Measurements from ENCODE around the gene FOXK2.

Gene FOXK2

DNA sequence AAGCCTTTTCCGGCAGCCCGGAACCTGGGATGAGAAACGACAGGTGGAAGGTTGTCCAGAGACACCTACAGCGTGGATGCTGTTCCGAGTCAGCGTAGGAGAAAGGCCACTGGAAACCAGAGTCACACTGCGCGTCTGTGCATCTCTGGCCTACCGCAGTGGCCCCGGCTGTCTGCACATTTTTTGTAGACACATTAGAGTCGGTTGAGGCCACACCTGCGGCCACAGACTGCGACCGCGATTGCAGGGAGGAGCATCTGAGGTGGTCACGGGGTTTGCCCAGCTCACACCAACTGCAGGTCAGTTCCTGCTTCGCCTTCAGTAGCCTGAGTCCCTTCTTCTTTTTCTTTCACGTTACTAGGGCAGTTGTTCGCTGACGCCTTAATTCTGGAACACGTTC is 76.4 kb downstream of the FOXK2 start:
- H3K27me3 ChIP-seq (ENCODE audit: control insufficient read depth in 1 of 2, insufficient read depth in 2 of 2, low read length in 2 of 2): no peaks in the 10 kb centered on the region
- H3K4me1 ChIP-seq (ENCODE audit: control insufficient read depth in 1 of 2, insufficient read depth in 2 of 2, low read length in 2 of 2): peaks cover 19 to 31% of the 10 kb centered on the region in 2 donors
- no peak overlapping the region for H3K4me3 ChIP-seq (ENCODE audit: low read depth in 1 of 2, low read length in 2 of 2)
- H3K27ac ChIP-seq (ENCODE audit: low read depth, low read length): no peak overlapping the region
- H3K9ac ChIP-seq (ENCODE audit: low read depth in 1 of 2, low read length in 2 of 2): no peak overlapping the region
- H3K36me3 ChIP-seq (ENCODE audit: control insufficient read depth in 1 of 2, insufficient read depth in 2 of 2, low read length in 2 of 2): peaks cover 11 to 53% of the 10 kb centered on the region in 2 donors
- H3K9me3 ChIP-seq (ENCODE audit: control insufficient read depth in 1 of 2, low read length in 2 of 2): no peaks in the 10 kb centered on the region

DNA sequence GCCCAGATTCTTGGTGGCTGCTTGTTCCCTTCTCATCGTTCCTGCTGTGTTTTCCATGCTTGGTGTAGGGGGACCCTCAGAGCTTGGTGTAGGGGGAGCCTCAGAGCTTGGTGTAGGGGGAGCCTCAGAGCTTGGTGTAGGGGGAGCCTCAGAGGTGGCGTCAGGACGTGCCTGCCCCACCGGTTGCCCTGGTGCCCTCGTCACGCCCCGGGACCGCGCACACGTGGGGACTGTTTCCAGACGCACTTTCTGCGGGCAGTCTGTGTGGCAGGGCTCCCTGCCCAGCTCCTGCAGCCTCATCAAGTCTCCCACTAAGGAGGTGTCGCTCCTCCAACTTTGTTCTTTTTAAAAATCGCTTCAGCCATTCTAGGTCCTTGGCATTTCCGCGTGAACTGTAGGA is 76.8 kb downstream of the FOXK2 start:
- no peaks in the 10 kb centered on the region for H3K9me3 ChIP-seq (ENCODE audit: control insufficient read depth in 1 of 2, low read length in 2 of 2)
- no peak overlapping the region for H3K4me3 ChIP-seq (ENCODE audit: low read depth in 1 of 2, low read length in 2 of 2)
- no peak overlapping the region for H3K27ac ChIP-seq (ENCODE audit: low read depth, low read length)
- peaks cover 19 to 31% of the 10 kb centered on the region in 2 donors for H3K4me1 ChIP-seq (ENCODE audit: control insufficient read depth in 1 of 2, insufficient read depth in 2 of 2, low read length in 2 of 2)
- H3K9ac ChIP-seq (ENCODE audit: low read depth in 1 of 2, low read length in 2 of 2): no peak overlapping the region
- H3K27me3 ChIP-seq (ENCODE audit: control insufficient read depth in 1 of 2, insufficient read depth in 2 of 2, low read length in 2 of 2): no peaks in the 10 kb centered on the region
- H3K36me3 ChIP-seq (ENCODE audit: control insufficient read depth in 1 of 2, insufficient read depth in 2 of 2, low read length in 2 of 2): peaks cover 13 to 56% of the 10 kb centered on the region in 2 donors

DNA sequence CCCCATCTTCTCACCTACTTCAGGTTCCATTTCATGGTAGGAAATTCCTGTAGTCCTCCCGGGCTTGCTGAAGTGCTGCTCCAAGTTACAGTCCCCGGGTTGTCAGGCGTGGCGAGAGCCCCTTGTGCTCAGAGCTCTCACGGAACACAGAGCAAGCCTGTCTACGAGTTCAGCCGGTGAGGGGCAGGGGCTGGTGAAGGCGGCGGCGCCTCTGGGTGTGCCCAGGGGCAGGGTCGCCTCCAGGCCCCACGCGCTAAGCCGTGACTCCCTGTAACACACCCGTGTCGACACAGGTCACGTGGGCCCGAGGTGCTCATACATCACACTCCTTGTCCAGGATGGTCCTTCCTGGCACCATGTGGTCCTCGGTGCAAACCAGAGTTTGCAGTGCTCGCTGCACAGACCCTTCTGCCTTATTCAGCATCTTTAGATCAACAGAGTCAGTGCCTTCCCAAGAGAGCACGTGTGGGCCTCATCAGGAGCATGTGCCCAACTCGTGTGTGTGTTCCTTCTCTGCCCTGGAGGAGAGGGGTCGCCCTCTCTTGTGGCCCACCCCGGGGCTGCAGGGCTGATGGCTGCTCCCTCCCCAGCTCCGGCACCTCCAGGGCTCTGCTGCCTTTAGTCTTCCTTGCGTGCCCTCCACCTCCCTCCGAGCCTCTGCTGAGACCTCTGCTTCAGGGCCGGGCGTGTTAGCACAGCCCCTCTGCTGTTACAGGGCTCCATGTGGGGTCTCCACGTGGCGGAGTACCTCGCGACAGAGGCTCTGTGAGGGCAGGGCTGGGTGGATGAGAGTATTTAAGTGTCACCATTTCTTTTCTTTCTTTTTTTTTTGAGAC is 77.5 kb downstream of the FOXK2 start:
- Histone ChIP-seq H3K9me3 (ENCODE audit: control insufficient read depth in 1 of 2, low read length in 2 of 2) (no peaks in the 10 kb centered on the region), H3K4me3 (ENCODE audit: low read depth in 1 of 2, low read length in 2 of 2) (no peak overlapping the region), H3K9ac (ENCODE audit: low read depth in 1 of 2, low read length in 2 of 2) (no peak overlapping the region), H3K36me3 (ENCODE audit: control insufficient read depth in 1 of 2, insufficient read depth in 2 of 2, low read length in 2 of 2) (peaks cover 18 to 64% of the 10 kb centered on the region in 2 donors), H3K4me1 (ENCODE audit: control insufficient read depth in 1 of 2, insufficient read depth in 2 of 2, low read length in 2 of 2) (peaks cover 18 to 28% of the 10 kb centered on the region in 2 donors), H3K27ac (ENCODE audit: low read depth, low read length) (no peak overlapping the region), H3K27me3 (ENCODE audit: control insufficient read depth in 1 of 2, insufficient read depth in 2 of 2, low read length in 2 of 2) (no peaks in the 10 kb centered on the region)

- no peak overlapping the region for H3K4me3 ChIP-seq (ENCODE audit: low read depth in 1 of 2, low read length in 2 of 2)
- no peak overlapping the region for H3K9ac ChIP-seq (ENCODE audit: low read depth in 1 of 2, low read length in 2 of 2)
- H3K36me3 ChIP-seq (ENCODE audit: control insufficient read depth in 1 of 2, insufficient read depth in 2 of 2, low read length in 2 of 2): peaks cover 28 to 78% of the 10 kb centered on the region in 2 donors
- H3K27me3 ChIP-seq (ENCODE audit: control insufficient read depth in 1 of 2, insufficient read depth in 2 of 2, low read length in 2 of 2): no peaks in the 10 kb centered on the region
- no peak overlapping the region for H3K27ac ChIP-seq (ENCODE audit: low read depth, low read length)
- H3K4me1 ChIP-seq (ENCODE audit: control insufficient read depth in 1 of 2, insufficient read depth in 2 of 2, low read length in 2 of 2): peaks cover 11 to 27% of the 10 kb centered on the region in 2 donors
- no peaks in the 10 kb centered on the region for H3K9me3 ChIP-seq (ENCODE audit: control insufficient read depth in 1 of 2, low read length in 2 of 2)
These were observed 79.0 kb downstream of the FOXK2 start for GRCh38 chr17:82598256-82599119.

DNA sequence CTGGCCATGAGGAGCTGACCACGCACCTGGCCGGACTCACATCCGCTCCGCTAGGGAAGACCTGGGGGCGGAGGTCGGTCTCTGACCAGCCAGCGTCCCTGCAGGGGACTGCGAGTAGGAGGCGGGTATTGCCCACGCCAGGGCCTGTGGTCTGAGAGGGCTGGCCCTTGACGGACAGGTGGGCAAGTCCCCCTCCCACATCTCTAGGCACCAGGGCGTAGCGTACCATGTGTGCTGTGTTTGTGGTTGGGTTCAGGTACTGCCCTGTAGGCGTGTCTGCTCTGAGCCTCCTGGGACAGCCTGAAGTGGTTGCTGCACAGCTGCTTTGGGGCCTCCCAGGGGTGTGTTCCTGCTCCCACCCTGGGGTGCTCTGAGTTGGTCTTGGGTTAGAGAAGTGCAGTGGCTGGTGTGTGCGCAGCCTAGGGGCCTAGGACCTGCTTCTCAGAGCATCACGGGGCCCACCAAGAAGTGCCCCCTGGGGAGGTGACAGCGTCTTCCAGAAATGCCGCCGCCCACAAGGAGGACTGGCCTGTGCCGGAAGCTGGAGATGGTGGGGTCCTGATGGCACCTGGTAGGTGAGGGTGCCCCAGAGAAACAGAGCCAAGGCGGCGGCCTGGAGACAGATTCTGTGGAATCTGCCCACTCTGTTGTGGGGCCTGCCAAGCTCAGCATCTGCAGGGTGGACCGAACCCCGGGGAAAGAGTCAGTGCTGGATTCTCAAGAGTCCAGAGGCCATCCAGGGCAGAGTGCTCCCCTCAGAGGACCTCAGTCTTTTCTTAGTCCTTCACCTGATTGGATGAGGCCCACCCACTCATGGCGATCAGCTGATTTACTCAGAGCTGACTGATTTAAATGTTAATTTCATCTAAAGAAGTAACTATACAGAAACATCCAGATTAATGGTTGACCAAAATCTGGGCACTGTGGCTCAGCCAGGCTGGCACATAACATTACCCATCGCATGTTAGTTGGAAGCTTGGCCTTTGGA is 80.4 kb downstream of the FOXK2 start:
- H3K36me3 ChIP-seq (ENCODE audit: control insufficient read depth in 1 of 2, insufficient read depth in 2 of 2, low read length in 2 of 2): peaks cover 28 to 79% of the 10 kb centered on the region in 2 donors
- H3K4me3 ChIP-seq (ENCODE audit: low read depth in 1 of 2, low read length in 2 of 2): no peak overlapping the region
- no peaks in the 10 kb centered on the region for H3K9me3 ChIP-seq (ENCODE audit: control insufficient read depth in 1 of 2, low read length in 2 of 2)
- peaks cover 13 to 22% of the 10 kb centered on the region in 2 donors for H3K4me1 ChIP-seq (ENCODE audit: control insufficient read depth in 1 of 2, insufficient read depth in 2 of 2, low read length in 2 of 2)
- no peak overlapping the region for H3K9ac ChIP-seq (ENCODE audit: low read depth in 1 of 2, low read length in 2 of 2)
- no peak overlapping the region for H3K27ac ChIP-seq (ENCODE audit: low read depth, low read length)
- no peaks in the 10 kb centered on the region for H3K27me3 ChIP-seq (ENCODE audit: control insufficient read depth in 1 of 2, insufficient read depth in 2 of 2, low read length in 2 of 2)

GRCh38 chr17:82600731-82601446 is 81.4 kb downstream of the FOXK2 start:
- no peaks in the 10 kb centered on the region for H3K27me3 ChIP-seq (ENCODE audit: control insufficient read depth in 1 of 2, insufficient read depth in 2 of 2, low read length in 2 of 2)
- H3K4me3 ChIP-seq (ENCODE audit: low read depth in 1 of 2, low read length in 2 of 2): no peak overlapping the region
- H3K4me1 ChIP-seq (ENCODE audit: control insufficient read depth in 1 of 2, insufficient read depth in 2 of 2, low read length in 2 of 2): peaks cover 13 to 16% of the 10 kb centered on the region in 2 donors
- no peak overlapping the region for H3K9ac ChIP-seq (ENCODE audit: low read depth in 1 of 2, low read length in 2 of 2)
- H3K9me3 ChIP-seq (ENCODE audit: control insufficient read depth in 1 of 2, low read length in 2 of 2): no peaks in the 10 kb centered on the region
- H3K27ac ChIP-seq (ENCODE audit: low read depth, low read length): no peak overlapping the region
- H3K36me3 ChIP-seq (ENCODE audit: control insufficient read depth in 1 of 2, insufficient read depth in 2 of 2, low read length in 2 of 2): peaks cover 28 to 78% of the 10 kb centered on the region in 2 donors

- Histone ChIP-seq H3K27ac (ENCODE audit: low read depth, low read length) (no peak overlapping the region), H3K4me1 (ENCODE audit: control insufficient read depth in 1 of 2, insufficient read depth in 2 of 2, low read length in 2 of 2) (peaks cover 13 to 16% of the 10 kb centered on the region in 2 donors), H3K9me3 (ENCODE audit: control insufficient read depth in 1 of 2, low read length in 2 of 2) (no peaks in the 10 kb centered on the region), H3K4me3 (ENCODE audit: low read depth in 1 of 2, low read length in 2 of 2) (no peak overlapping the region), H3K9ac (ENCODE audit: low read depth in 1 of 2, low read length in 2 of 2) (no peak overlapping the region), H3K27me3 (ENCODE audit: control insufficient read depth in 1 of 2, insufficient read depth in 2 of 2, low read length in 2 of 2) (no peaks in the 10 kb centered on the region), H3K36me3 (ENCODE audit: control insufficient read depth in 1 of 2, insufficient read depth in 2 of 2, low read length in 2 of 2) (peaks cover 32 to 78% of the 10 kb centered on the region in 2 donors)
These were observed 82.0 kb downstream of the FOXK2 start for GRCh38 chr17:82601447-82602000.

GRCh38 chr17:82602487-82602886 is 83.0 kb downstream of the FOXK2 start:
- H3K9ac ChIP-seq (ENCODE audit: low read depth in 1 of 2, low read length in 2 of 2): no peak overlapping the region
- no peaks in the 10 kb centered on the region for H3K9me3 ChIP-seq (ENCODE audit: control insufficient read depth in 1 of 2, low read length in 2 of 2)
- no peak overlapping the region for H3K27ac ChIP-seq (ENCODE audit: low read depth, low read length)
- peaks cover 24 to 69% of the 10 kb centered on the region in 2 donors for H3K36me3 ChIP-seq (ENCODE audit: control insufficient read depth in 1 of 2, insufficient read depth in 2 of 2, low read length in 2 of 2)
- peaks cover 13 to 16% of the 10 kb centered on the region in 2 donors for H3K4me1 ChIP-seq (ENCODE audit: control insufficient read depth in 1 of 2, insufficient read depth in 2 of 2, low read length in 2 of 2)
- H3K27me3 ChIP-seq (ENCODE audit: control insufficient read depth in 1 of 2, insufficient read depth in 2 of 2, low read length in 2 of 2): no peaks in the 10 kb centered on the region
- no peak overlapping the region for H3K4me3 ChIP-seq (ENCODE audit: low read depth in 1 of 2, low read length in 2 of 2)

Measured in duodenal mucosa (tissue), 2 donors.